ENCODE results near the gene PPP1R18.
A peak's percentile ranks its signal among the peaks of the same experiment; 100 is the strongest.

PPP1R18 gene

GRCh38 chr6:30657454-30657853 lies 29.0 kb downstream of the PPP1R18 start:
- DNase-seq: no peak

DNA sequence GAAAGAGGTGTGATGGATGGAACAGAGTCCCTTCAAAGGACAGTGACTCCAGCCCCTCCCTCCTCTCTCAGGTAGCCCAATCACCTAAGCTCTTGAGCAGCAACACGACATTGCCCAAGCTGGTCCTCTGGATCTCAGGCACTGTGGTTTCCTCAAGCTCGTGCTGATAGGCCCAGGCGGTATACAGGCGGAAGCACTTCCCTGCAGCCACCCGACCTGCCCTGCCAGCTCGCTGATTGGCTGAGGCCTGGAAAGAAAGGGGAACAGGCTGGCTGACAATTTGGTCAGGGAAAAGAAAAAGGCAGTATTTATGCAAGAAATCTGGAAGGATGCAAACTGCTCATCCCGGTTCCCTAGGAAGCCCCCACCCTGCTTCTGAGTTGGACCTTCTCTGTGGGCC lies 29.9 kb downstream of the PPP1R18 start:
- DNase-seq: no peak

- no peak for DNase-seq
Measured at GRCh38 chr6:30655743-30656094, 30.7 kb downstream of the PPP1R18 start.

- no peak for DNase-seq
Measured at GRCh38 chr6:30654798-30655742, 31.4 kb downstream of the PPP1R18 start.

DNA sequence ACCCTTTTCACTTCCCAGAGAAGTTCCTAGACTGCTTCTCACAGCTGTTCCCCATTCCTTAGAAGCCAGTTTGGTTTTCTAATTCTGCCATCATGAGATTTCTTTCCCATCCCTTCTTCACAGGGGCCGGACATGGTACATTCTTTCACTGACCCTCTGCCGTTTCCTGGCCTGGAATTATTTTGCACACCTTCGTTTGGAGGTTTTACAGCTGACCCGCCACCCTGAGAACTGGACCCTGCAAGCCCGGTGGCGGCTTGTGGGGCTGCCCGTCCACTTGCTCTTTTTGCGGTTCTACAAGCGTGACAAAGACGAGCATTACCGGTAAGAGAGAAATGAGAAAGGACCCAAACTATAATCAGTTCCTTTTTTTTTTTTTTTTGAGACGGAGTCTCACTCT lies 35.3 kb downstream of the PPP1R18 start:
- DNase-seq: no peak

GRCh38 chr6:30647242-30648116 lies 39.0 kb downstream of the PPP1R18 start:
- peak; percentile 96 for DNase-seq

DNA sequence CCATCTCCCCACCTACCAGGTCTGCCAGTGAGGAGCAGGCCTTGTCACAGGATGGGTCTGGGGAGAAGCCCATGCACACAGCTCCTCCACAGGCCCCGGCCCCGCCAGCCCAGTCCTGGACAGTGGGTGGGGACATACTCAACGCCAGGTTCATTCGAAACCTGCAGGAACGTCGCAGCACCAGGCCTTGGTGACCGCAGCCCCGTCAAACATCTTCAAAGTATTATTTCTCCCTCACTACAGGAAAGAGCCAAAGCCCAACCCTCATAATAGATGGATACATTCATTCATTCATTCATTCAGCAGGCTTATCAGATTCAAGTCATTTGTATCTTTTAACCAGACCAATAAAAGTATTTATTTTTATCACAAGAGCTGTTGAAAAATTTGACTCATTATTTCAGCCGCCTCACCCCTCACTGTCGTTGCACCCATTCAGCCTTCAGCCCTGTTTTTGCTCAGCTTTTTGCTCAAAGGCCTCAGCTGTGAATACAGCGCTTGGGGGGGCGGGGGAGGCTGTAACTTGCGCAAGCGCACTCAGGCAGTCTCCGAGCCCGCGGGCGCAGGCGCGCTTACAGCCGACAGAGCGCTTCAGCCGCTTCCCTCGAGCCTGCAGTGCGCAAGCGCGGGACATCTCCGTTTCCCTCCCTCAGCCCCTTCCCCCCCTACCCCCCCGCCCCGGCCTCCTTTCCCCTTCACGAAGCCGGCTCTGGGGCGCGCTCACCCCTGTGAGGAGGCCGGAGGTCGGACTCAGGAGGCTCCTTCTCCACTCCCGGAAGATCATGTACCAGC lies 39.8 kb downstream of the PPP1R18 start, which contains the start of gene C6orf136:
Gene C6orf136, plus strand, starts transcription at position 684 of the 792 bp plus-strand sequence. Its CDS starts 99 bp downstream, at position 783.
- peak; percentile 97 for DNase-seq

GRCh38 chr6:30645989-30646388 lies 40.5 kb downstream of the PPP1R18 start:
- DNase-seq: peak; percentile 22

- DNase-seq: no peak
Measured at GRCh38 chr6:30644769-30645168, 41.7 kb downstream of the PPP1R18 start.

DNA sequence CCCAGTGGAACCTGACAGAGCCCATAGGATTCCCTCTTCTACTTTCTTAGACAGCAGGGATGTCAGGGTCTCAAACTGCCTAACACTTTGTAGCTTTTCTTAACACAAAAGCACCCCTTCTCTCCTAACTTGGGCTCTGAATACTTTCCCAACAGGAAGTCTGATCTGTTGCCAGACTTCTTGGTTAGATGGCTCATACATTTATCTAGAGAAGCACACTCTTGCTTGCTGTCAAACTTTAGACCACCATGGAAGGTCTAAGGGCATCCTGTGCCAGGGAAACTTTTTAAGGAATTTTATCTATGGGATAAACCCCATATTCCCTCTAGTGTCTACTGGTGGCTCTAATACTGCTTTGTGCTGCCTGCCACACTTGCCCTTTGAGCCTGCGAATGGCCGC lies 42.8 kb downstream of the PPP1R18 start:
- no peak for DNase-seq

GRCh38 chr6:30641048-30641447 lies 45.4 kb downstream of the PPP1R18 start:
- DNase-seq: no peak

GRCh38 chr6:30640481-30640880 lies 46.0 kb downstream of the PPP1R18 start:
- peak; percentile 27 for DNase-seq

GRCh38 chr6:30635834-30636233 lies 50.6 kb downstream of the PPP1R18 start:
- DNase-seq: no peak

- peak; percentile 90 for DNase-seq
Measured at GRCh38 chr6:30626484-30627366, 59.7 kb downstream of the PPP1R18 start, which contains the start of gene ATAT1. ATAT1 (plus strand) TSS chr6:30626874.

Data from NCI-H69 (cell line).